TTC549 (cell line): ENCODE measurements around the gene UBXN4.
"Not testable (repeated sequence)": the region's sequence is repeated elsewhere in the genome, so short reads cannot be mapped to it uniquely, and the experiment has no call there.

Source experiments
- FAIRE-seq: peaks from 2 replicates; lab custom pipeline; 2012; peaks lifted over from hg19 to GRCh38; lab: Jason Lieb, UNC

Gene UBXN4

DNA sequence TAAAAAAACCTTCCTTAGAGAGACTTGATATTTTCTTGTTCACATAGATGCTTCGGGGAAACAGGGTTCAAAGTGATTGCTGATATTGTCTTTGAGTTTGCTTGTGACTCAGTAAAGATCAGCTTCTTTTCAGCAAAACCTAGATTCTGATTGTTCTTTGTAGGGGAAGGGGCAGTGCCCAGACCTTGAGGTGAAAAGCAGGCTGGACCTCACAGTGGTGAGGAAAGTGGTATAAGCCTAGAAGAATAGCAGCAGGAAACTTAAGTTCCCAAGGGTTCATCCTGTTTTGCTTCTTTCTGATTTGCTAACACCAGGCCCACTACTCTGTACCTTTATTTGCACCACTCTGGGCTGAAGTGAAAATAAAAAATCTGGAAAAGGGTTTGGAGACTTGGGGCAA, 20.9 kb downstream of the UBXN4 start:
- FAIRE-seq = no peak

DNA sequence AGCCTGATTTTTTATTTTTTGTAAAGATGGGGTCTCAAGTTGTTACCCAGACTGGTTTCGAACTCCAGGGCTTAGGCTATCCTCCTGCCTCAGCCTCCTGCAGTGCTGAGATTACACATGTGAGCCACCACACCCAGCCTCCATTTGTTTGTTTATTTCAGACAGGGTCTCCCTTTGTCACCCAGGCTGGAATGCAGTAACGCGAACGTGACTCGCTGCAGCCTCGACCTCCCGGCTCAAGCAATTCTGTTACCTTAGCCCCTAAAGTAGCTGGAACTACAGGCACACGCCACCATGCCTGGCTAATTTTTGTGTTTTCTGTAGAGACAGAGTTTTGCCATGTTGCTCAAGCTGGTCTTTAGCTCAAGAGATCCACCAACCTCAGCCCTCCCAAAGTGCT, 27.2 kb downstream of the UBXN4 start:
- FAIRE-seq = no peak

GRCh38 chr2:135773319-135773718, 31.7 kb downstream of the UBXN4 start:
- FAIRE-seq = no peak

- no peak for FAIRE-seq
These were observed 32.3 kb downstream of the UBXN4 start for GRCh38 chr2:135773917-135774316.

DNA sequence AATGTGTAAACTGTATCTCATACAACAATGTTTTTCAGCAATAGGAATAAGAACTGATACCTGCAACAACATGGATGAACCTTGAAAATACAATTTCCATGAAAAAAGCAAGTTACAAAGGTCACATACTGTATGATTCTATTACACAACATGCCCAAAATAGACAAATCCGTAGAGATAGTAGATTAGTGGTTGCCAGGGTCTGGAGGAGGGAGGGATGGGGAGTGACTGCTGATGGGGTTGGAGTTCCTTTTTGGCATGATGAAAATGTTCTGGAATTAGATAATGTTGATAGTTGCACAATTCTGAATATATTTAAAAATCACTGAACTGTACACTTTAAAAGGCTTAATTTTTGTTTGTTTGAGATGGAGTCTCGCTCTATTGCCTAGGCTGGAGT, 33.8 kb downstream of the UBXN4 start:
- FAIRE-seq = no peak

DNA sequence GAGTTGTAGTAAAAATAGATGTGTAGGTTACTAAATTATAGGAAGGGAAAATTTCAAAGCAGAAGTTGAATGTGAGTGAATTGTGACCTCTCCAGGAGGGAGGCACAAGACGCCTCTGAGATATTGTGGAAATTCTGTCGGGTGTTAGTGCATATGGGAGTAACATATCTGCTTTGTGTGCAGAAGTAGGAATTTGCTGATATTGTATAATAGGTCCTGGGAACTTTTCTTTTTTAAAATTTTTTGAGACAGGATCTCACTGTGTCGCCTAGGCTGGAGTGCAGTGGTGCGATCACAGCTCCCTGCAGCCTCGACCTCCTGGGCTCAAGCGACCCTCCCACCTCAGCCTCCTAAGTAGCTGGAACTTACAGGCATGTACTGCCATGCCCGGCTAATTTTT, 34.7 kb downstream of the UBXN4 start:
- FAIRE-seq = no peak

DNA sequence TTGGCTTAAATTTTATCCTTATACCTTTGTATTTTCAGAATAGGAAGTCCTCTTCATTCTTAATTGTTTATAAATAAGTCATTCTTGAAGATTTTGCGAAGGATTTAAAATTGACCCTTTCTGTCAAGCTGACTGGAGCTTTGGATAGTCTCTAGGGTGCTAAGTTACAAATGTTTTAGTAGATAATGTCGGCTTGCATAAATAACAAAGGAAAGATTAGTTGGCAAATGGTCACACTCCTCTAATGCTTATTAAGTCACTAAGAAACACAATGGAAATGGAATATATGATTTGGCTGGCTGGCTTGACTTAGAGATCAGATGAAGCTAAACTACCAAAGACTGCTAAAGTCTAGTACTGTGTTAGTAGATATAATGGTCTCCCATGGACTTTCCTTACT, 40.6 kb downstream of the UBXN4 start:
- FAIRE-seq = no peak

- no peak for FAIRE-seq
These were observed 41.8 kb downstream of the UBXN4 start for GRCh38 chr2:135783439-135783838.

DNA sequence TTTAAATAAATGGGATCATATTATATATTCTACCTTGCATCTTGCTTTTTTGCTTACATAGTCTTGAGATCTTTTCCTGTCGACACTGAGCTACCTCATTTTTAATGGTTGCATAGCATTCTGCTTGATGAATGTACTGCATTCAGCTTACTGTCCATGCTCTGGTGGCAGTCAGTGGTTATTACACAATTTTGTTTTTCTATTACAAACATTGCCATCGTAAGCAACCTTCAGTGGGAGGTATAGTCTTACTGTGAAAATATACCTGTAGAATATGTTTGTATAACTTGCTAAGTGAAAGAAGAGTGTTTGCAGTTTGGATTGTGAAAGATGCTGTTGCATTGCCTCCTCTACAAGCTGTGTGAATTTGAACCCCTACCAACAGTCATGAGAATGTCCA, 43.4 kb downstream of the UBXN4 start:
- FAIRE-seq = no peak

DNA sequence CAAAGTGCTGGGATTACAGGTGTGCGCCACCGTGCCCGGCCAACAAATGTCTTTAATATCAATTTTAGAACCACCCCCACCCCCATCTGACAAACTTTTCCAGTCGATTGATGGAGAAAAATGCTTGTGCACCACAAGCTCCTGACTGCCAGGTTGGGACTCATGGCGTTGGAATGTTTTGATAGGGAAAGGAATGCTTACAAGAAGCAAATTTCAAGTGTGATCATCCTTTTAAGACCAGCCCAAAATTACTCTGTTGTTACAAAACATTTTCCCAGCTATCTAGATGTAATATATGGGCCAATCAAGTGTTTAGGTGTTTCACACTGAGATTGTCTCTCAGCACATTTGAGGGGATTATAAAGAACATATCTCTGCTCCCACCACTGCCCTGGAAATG, 45.2 kb downstream of the UBXN4 start:
- no peak for FAIRE-seq

GRCh38 chr2:135790423-135790822, 48.8 kb downstream of the UBXN4 start:
- FAIRE-seq = no peak

DNA sequence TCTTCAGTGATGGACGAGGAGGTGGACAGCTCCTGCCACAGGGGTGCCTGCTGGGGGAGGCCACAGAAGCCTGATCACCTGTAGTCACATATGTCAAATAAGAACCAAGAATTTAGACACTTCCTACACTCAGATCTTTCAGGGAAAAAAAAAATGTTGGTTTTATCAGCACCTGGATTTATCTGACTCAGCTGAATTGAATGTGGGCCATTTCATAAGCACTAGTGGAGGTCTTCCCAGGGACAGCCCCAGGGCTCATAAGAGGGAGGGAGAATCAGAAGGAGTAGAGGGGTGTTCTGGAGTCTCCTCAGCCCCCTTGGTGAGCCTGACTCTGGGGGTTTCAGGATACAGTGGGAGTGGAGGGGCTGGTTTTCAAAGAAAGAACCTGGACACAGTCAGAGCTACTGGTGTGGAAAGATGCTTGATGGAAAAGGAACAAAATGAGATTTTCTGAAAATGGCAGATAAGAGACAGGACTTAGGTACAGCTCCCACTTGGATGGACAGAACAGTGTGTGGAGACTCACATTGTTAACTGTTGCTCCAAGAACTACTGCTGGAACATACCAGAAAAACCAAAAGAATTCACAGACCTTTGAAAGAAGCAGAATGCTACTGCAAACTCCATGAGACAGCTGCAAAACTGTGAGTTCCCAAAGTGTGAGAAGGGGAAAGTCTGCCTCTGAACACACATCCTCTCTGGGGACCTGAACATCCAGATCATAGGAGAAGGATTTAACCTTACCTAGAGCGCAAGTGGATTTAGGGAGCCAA, 49.9 kb downstream of the UBXN4 start:
- FAIRE-seq = no peak

DNA sequence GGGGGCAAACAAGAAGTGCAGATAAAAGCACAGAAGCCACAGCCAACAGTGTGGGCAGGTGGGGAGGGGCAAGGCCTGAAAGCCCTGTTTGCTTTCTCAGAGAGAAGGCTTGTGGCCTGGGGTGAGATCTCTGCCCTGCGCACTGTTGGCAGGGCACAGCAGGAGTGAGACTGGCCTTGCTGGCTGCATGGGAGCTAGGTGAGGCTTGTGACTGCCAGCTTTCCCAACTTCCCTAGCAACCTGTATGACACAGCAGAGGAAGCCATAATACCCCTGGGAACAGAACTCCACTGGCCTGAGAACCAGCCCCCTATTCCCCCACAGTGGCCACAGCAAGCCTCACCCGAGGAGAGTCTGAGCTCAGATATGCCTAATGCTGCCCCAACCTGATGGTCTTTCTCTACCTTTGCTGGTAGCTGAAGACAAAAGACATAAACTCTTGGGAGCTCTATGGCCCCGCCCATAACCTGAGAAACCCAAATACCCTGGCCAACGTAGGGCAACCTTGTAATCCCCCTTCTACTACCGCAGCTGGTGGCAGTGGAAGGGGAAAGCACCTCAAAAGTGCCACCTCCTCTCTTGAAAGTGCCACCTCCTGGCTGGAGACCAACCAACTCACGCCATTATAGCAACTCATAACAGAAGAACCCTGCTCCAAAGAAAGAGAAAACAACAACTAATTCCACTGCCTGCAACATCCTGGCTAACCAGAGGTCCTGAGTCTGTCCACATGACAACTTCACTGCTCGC, 50.9 kb downstream of the UBXN4 start:
- FAIRE-seq = no peak

DNA sequence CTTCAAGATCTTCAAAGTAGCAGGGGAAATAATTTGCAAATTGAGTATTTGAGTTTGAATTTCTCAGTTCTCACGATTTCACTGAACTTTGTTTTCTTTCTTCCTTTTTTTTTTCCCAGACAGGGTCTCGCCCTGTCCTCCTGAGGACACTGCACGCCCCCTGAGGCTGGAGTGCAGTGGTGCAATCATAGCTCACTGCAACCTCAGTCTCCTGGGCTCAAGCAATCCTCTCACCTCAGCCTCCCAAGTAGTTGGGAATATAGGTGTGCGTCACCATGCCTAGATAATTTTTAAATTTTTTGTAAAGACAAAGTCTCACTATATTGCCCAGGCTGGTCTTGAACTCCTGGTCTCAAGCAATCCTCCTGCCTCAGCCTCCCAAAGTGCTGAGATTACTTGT, 54.0 kb downstream of the UBXN4 start:
- FAIRE-seq = not testable (repeated sequence)

DNA sequence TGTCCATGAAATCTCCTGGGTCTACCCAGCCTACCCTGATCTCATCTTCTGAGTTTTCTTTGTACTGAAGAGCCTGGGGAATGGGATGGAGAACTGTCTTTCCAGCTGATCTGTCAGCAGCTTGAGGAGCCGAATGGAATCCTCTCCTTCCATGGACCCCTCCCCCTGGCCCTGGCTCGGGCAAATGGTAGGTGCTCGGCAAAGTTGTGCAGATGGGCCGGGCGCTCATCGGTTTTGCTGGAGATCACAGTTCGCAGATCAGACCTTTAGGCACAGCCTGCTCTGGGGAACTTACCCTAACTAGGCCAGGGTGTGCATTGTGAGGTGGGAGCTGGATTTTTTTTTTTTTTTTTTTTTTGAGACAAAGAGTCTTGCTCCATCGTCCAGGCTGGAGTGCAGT, 55.0 kb downstream of the UBXN4 start:
- no peak for FAIRE-seq

DNA sequence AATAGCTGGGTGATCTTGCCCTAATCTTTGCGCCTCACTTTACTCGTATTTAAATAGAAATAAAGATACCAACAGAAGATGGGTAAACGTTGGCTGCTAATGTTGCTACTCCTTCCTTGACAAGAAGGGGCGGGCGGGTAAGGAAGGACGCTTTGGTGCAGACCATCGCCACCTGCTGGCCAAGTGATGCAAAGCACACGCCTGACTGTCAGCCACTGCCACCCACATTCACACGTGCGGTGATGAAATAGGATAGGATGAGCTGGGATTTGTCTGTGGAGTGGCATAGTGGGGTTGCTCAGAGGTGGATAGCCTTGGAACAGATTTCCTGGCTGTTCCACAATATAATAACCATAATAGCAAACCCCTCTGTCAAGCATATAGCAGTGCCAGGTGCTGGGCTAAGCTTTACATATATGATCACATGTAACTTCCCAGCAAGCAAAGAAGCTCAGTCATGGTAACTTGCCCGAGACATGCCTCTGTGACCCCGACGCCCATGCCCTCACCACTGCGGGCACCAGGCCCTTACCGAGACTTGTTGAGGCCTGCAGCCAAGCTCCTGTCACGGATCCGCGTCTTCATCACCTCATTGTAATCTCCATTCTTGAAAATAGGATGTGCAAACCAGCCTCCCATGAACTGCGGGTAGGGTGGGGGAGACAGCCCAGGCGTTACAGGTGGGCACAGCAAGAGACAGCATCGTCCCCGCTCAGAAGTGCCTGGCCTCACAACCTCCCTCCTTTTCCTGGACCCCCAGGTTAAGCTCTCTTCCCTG, 56.0 kb downstream of the UBXN4 start:
- FAIRE-seq = peak; percentile 54

DNA sequence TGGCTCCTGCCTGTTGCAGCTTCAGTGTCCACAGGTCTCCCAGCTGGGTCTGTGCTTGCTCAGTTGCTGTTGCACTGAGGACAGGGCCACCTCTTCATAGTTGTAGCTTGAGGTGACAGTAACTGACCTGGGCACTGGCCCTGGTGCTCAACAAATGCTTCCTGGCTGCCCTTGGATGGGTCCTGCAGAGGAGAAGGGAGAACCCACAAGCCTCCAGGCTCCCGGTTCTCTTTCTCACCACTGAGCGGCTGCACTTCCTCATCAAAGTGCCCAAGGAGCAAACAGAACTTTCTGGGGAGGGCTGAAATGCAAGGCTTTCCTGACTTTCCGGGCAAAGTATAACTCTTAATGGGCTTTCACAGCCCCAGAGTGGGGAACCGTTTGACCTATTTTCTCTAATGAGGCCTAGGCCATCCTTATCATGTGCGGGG, 56.6 kb downstream of the UBXN4 start:
- FAIRE-seq = no peak

GRCh38 chr2:135798762-135799161, 57.1 kb downstream of the UBXN4 start:
- no peak for FAIRE-seq

DNA sequence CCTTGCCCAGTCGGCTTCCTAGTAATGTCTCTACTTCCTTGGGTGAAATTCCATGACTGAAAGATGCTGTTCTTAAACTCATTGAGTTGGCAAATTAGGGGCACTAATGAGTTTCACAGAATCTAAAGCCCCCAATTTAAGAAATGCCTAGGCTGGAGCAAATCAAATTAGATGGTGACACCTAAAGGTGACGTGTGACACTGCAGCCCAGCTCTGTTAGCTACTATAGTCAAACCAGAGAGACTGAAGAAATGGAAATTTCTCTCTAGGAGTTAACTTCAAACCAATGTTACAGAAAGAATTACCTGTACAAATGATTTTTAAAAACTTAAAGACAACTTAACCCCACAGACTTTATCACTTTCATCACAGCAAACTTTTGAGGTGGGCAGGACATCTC, 58.1 kb downstream of the UBXN4 start:
- FAIRE-seq = no peak

DNA sequence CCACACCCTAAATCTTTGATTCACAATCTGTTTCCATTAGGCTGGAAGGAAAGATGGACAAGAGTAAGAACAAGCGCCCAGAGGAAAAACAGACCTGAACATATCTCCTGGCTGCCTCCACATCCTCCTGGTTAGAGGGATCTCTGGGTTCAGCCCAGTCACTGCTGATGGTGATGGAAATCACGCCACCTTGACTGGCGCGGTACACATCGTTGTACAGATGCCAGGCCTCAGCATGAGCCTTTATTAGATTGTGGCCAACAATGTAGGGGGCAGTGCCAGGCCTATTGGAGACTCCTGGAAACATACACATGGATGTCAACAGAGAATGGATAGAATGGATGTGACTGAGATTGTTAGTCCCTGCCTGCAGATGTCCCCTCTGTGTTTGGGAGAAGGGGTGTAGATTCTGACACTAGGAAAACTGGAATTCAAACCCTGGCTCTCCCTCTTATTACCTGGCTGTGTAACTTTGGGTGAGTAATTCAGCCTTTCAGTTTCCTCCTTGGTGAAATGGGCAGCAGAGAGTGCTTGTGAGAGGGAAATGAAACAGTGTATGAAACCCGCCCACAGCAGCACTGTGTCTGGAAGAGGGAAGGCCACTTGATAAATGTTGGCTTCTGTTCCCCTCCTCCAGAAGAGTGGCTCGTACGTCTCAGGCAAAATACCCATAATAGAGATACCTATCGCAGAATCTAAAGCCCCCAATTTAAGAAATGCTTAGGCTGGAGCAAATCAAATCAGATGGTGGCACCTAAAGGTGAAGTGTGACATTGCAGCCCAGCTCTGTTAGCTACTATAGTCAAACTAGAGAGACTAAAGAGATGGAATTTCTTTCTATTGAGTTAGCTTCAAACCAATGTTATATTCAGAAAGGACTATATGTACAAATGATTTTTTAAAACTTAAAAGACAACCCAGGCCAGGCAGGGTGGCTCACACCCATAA, 59.1 kb downstream of the UBXN4 start:
- no peak for FAIRE-seq

- FAIRE-seq = no peak
These were observed 60.7 kb downstream of the UBXN4 start for GRCh38 chr2:135802350-135802749.

- no peak for FAIRE-seq
These were observed 61.6 kb downstream of the UBXN4 start for GRCh38 chr2:135803278-135803677.
